ENCODE results near the gene UNC13A. TPM values are rescaled to one million over a fixed set of nuclear protein-coding genes. Genes with fewer than 3 reads are reported as not detected.

Gene UNC13A
- total RNA-seq, 1 experiment from 2014 or later, result 0.84 TPM

Other genes with a start within 250 kb of the UNC13A start
- gene TMEM221, start 239.7 kb downstream of the UNC13A start, total RNA-seq (2014; rRNA removed; shearing (Covaris generic)), result 0.10 TPM in 1 of 2 replicates, not detected in the other
- gene NXNL1, start 227.4 kb downstream of the UNC13A start, total RNA-seq (2014; rRNA removed; shearing (Covaris generic)), result not detected in 2 replicates
- gene SLC27A1, start 217.8 kb downstream of the UNC13A start, total RNA-seq (2014; rRNA removed; shearing (Covaris generic)), result 5.9 and 8.1 TPM in 2 replicates
- gene PGLS, start 176.7 kb downstream of the UNC13A start, total RNA-seq (2014; rRNA removed; shearing (Covaris generic)), result 46.0 and 60.8 TPM in 2 replicates
- 38.8 and 41.4 TPM in 2 replicates for gene COLGALT1, start 132.7 kb downstream of the UNC13A start, total RNA-seq (2014; rRNA removed; shearing (Covaris generic))
- 10.4 and 10.5 TPM in 2 replicates for gene MAP1S, start 31.1 kb upstream of the UNC13A start, total RNA-seq (2014; rRNA removed; shearing (Covaris generic))
- 4.1 and 4.6 TPM in 2 replicates for gene FCHO1, start 63.1 kb upstream of the UNC13A start, total RNA-seq (2014; rRNA removed; shearing (Covaris generic))
- gene B3GNT3, start 106.8 kb upstream of the UNC13A start, total RNA-seq (2014; rRNA removed; shearing (Covaris generic)), result 0.05 TPM in 1 of 2 replicates, not detected in the other
- not detected in 2 replicates for gene INSL3, start 133.2 kb upstream of the UNC13A start, total RNA-seq (2014; rRNA removed; shearing (Covaris generic))
- gene JAK3, start 159.6 kb upstream of the UNC13A start, total RNA-seq (2014; rRNA removed; shearing (Covaris generic)), result 1.1 and 1.4 TPM in 2 replicates
- 1,987 and 2,181 TPM in 2 replicates for gene RPL18A, start 171.6 kb upstream of the UNC13A start, total RNA-seq (2014; rRNA removed; shearing (Covaris generic))
- 0.02 TPM in 1 of 2 replicates, not detected in the other for gene SLC5A5, start 183.6 kb upstream of the UNC13A start, total RNA-seq (2014; rRNA removed; shearing (Covaris generic))
- 32.3 and 45.4 TPM in 2 replicates for gene CCDC124, start 244.7 kb upstream of the UNC13A start, total RNA-seq (2014; rRNA removed; shearing (Covaris generic))

Measured in NCI-H460 (cell line).